H9 (cell line): ENCODE measurements around the gene PPP2R3C. TPM values are rescaled to one million over a fixed set of nuclear protein-coding genes. Genes with fewer than 3 reads are reported as not detected.

Experiments
- DNase-seq: peaks from one replicate; pipeline ENCODE4 v3.0.0-alpha.2; 2017
- H2AFZ ChIP-seq: one replicate; pipeline ENCODE4 v1.6.1; 2013; ENCODE audit warnings: mild to moderate bottlenecking, low read length, control low read depth, moderate library complexity
- H2AK5ac ChIP-seq: 2 replicates; pipeline ENCODE4 v1.6.1; 2013; ENCODE audit warnings: low read length, control low read depth, mixed read lengths; ENCODE audit not compliant: insufficient read length
- H2BK120ac ChIP-seq: one replicate; pipeline ENCODE4 v1.6.1; 2013; ENCODE audit warnings: low read depth, mild to moderate bottlenecking, low read length, control low read depth, inconsistent platforms; ENCODE audit not compliant: poor library complexity, severe bottlenecking
- H2BK12ac ChIP-seq: 2 replicates; pipeline ENCODE4 v1.6.1; 2013; ENCODE audit warnings: low read length, control low read depth, mixed read lengths, low read depth; ENCODE audit not compliant: insufficient read length
- H2BK15ac ChIP-seq: 2 replicates; pipeline ENCODE4 v1.6.1; 2013; ENCODE audit warnings: low read depth, low read length, control low read depth
- H2BK20ac ChIP-seq: one replicate; pipeline ENCODE4 v1.6.1; 2013; ENCODE audit warnings: low read depth, mild to moderate bottlenecking, low read length, control low read depth, inconsistent platforms; ENCODE audit not compliant: poor library complexity, severe bottlenecking
- H2BK5ac ChIP-seq: 2 replicates; pipeline ENCODE4 v1.6.1; 2013; ENCODE audit warnings: low read length, control low read depth, mixed read lengths; ENCODE audit not compliant: insufficient read length
- H3K14ac ChIP-seq: 2 replicates; pipeline ENCODE4 v1.6.1; 2013; ENCODE audit warnings: low read length, control low read depth; ENCODE audit not compliant: insufficient read depth
- H3K18ac ChIP-seq: 2 replicates; pipeline ENCODE4 v1.6.1; 2013; ENCODE audit warnings: low read depth, mild to moderate bottlenecking, mixed read lengths, low read length, control low read depth; ENCODE audit not compliant: insufficient read length
- H3K23ac ChIP-seq: 2 replicates; pipeline ENCODE4 v1.6.1; 2013; ENCODE audit warnings: low read length, control low read depth, mixed read lengths, low read depth; ENCODE audit not compliant: insufficient read length
- H3K23me2 ChIP-seq: 2 replicates; pipeline ENCODE4 v1.6.1; 2013; ENCODE audit warnings: low read depth, mild to moderate bottlenecking, mixed read lengths, low read length, control low read depth; ENCODE audit not compliant: insufficient read length, poor library complexity, severe bottlenecking
- H3K27ac ChIP-seq: 2 replicates; pipeline ENCODE4 v1.5.1; 2013; ENCODE audit warnings: low read length, control low read depth, mixed read lengths, low read depth; ENCODE audit not compliant: insufficient read length
- H3K27me3 ChIP-seq: 2 replicates; pipeline ENCODE4 v1.6.1; 2013; ENCODE audit warnings: low read length, control low read depth, inconsistent platforms; ENCODE audit not compliant: insufficient read depth
- H3K4ac ChIP-seq: 2 replicates; pipeline ENCODE4 v1.6.1; 2013; ENCODE audit warnings: low read depth, mild to moderate bottlenecking, control low read depth, inconsistent platforms, low read length, moderate library complexity
- H3K4me1 ChIP-seq: 2 replicates; pipeline ENCODE4 v1.6.1; 2013; ENCODE audit warnings: low read length, control low read depth, inconsistent platforms; ENCODE audit not compliant: insufficient read depth
- H3K4me2 ChIP-seq: 2 replicates; pipeline ENCODE4 v1.6.1; 2013; ENCODE audit warnings: low read length, control low read depth, mixed read lengths; ENCODE audit not compliant: insufficient read length, insufficient read depth
- H3K56ac ChIP-seq: 2 replicates; pipeline ENCODE4 v1.6.1; 2013; ENCODE audit warnings: low read depth, mild to moderate bottlenecking, mixed read lengths, low read length, control low read depth; ENCODE audit not compliant: insufficient read length
- H3K79me1 ChIP-seq: 2 replicates; pipeline ENCODE4 v1.6.1; 2013; ENCODE audit warnings: low read depth, mild to moderate bottlenecking, moderate library complexity, low read length, control low read depth, inconsistent platforms; ENCODE audit not compliant: insufficient read depth, poor library complexity, severe bottlenecking
- H3K79me2 ChIP-seq: 2 replicates; pipeline ENCODE4 v1.6.1; 2013; ENCODE audit warnings: low read length, control low read depth, inconsistent platforms; ENCODE audit not compliant: insufficient read depth
- H3K9ac ChIP-seq: 2 replicates; pipeline ENCODE4 v1.6.1; 2013; ENCODE audit warnings: low read length, control low read depth, mixed read lengths; ENCODE audit not compliant: insufficient read length; ENCODE audit errors: extremely low read depth
- H3K9me3 ChIP-seq: one replicate; pipeline ENCODE4 v1.6.1; 2013; ENCODE audit warnings: low read depth, low read length, inconsistent platforms; ENCODE audit not compliant: control insufficient read depth
- H3T11ph ChIP-seq: one replicate; pipeline ENCODE4 v1.6.1; 2013; ENCODE audit warnings: mild to moderate bottlenecking, low read length, control low read depth, inconsistent platforms
- H4K20me1 ChIP-seq: one replicate; pipeline ENCODE4 v1.6.1; 2013; ENCODE audit not compliant: control insufficient read depth, insufficient read length, insufficient read depth
- H4K5ac ChIP-seq: 2 replicates; pipeline ENCODE4 v1.6.1; 2013; ENCODE audit warnings: low read depth, mild to moderate bottlenecking, mixed read lengths, low read length, control low read depth; ENCODE audit not compliant: insufficient read length
- H4K8ac ChIP-seq: replicated peaks from 2 replicates; pipeline ENCODE4 v1.6.1; 2013; ENCODE audit warnings: low read length, control low read depth, mixed read lengths, low read depth; ENCODE audit not compliant: insufficient read length
- H4K91ac ChIP-seq: 2 replicates; pipeline ENCODE4 v1.6.1; 2013; ENCODE audit warnings: low read depth, mild to moderate bottlenecking, moderate library complexity, mixed read lengths, low read length, control low read depth; ENCODE audit not compliant: insufficient read length
- H3K27ac Mint-ChIP-seq, 3 experiments: 2 replicates in 2 of 3; 3 replicates in 1 of 3; pipeline ENCODE4 v1.8.0; 2020 to 2021; ENCODE audit warnings: mixed read lengths in 3 of 3, mild to moderate bottlenecking in 1 of 3, moderate library complexity in 1 of 3
- H3K27me3 Mint-ChIP-seq: 2 replicates; pipeline ENCODE4 v1.8.0; 2021; ENCODE audit warnings: low read depth, mild to moderate bottlenecking, moderate library complexity, mixed read lengths
- H3K36me3 Mint-ChIP-seq, 3 experiments: 2 replicates in 2 of 3; 3 replicates in 1 of 3; pipeline ENCODE4 v1.8.0; 2020 to 2021; ENCODE audit warnings: low read depth in 3 of 3, mixed read lengths in 3 of 3; ENCODE audit not compliant: insufficient read depth in 1 of 3
- H3K4me1 Mint-ChIP-seq, 2 experiments: 2 replicates each; pipeline ENCODE4 v1.8.0; 2020; ENCODE audit warnings: mixed read lengths in 2 of 2
- H3K4me3 Mint-ChIP-seq, 2 experiments: 2 replicates in 1 of 2; 3 replicates in 1 of 2; pipeline ENCODE4 v1.8.0; 2020 to 2021; ENCODE audit warnings: mild to moderate bottlenecking in 2 of 2, mixed read lengths in 2 of 2, moderate library complexity in 1 of 2
- H3K9me3 Mint-ChIP-seq, 2 experiments: 2 replicates in 1 of 2; 3 replicates in 1 of 2; pipeline ENCODE4 v1.8.0; 2020; ENCODE audit warnings: mild to moderate bottlenecking in 2 of 2, mixed read lengths in 2 of 2, moderate library complexity in 1 of 2
- WGBS: extraction: QIAGEN DNeasy Blood & Tissue Kit; methylation state at CpG from one replicate; pipeline ENCODE4 v1.1.7; 2013; ENCODE audit warnings: missing lambda C conversion rate, low lambda C conversion rate, mixed read lengths; ENCODE audit not compliant: insufficient read length; ENCODE audit errors: extremely low coverage; 5-methylcytosine and 5-hydroxymethylcytosine counted together
- total RNA-seq: library from RNA; stranded (reverse); gene quantifications from 2 replicates; pipeline ENCODE4 v1.2.1, GENCODE V29; 2021
- TF ChIP-seq, protein P1 (sequence below): fragments of 200-600 bp; sonication (generic); conservative IDR thresholded peaks from 3 replicates; pipeline ENCODE4 v1.8.0; 2021; ENCODE audit warnings: antibody characterized with exemption, mild to moderate bottlenecking

PPP2R3C gene
- total RNA-seq, 1 experiment from 2014 or later, result 51.1 TPM

DNA sequence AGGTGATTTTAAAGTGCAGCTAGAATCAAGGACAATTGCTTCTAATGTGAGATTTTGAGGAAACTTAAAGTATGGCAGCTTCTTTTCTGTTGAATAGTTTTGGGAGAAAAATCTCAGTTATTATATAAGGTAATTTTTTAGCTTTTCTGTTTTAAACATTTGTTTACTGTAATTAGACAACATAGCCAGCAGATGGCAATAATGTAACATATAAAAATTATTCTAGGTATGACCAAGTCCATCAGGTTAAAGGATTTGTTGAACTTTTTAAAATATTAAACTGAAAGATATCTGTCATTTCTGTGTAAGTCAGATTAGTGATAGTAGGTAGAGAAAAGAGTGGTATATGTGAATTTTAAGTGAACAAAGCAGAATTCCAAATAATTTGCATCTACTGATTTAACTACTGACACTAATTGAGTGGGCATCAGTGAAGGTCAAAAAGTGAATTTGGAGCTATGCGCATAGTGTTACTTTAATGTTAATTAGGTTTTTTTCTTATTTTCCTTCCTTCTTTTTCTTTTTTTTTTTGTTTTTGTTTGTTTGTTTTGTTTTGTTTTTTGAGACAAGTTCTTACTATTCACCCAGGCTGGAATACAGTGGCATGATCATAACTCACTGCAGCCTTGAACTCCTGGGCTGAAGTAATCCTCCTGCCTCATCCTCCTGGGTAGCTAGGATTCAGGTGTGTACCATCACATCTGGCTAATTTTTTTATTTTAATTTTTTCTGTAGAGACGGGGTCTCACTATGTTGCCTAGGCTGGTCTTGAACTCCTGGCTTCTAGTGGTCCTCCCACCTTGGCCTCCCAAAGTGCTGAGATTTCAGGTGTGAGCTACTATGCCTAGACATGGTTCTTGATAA is 19.2 kb upstream of the PPP2R3C start:
- TF ChIP-seq, protein P1, sequence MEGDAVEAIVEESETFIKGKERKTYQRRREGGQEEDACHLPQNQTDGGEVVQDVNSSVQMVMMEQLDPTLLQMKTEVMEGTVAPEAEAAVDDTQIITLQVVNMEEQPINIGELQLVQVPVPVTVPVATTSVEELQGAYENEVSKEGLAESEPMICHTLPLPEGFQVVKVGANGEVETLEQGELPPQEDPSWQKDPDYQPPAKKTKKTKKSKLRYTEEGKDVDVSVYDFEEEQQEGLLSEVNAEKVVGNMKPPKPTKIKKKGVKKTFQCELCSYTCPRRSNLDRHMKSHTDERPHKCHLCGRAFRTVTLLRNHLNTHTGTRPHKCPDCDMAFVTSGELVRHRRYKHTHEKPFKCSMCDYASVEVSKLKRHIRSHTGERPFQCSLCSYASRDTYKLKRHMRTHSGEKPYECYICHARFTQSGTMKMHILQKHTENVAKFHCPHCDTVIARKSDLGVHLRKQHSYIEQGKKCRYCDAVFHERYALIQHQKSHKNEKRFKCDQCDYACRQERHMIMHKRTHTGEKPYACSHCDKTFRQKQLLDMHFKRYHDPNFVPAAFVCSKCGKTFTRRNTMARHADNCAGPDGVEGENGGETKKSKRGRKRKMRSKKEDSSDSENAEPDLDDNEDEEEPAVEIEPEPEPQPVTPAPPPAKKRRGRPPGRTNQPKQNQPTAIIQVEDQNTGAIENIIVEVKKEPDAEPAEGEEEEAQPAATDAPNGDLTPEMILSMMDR, result no peak
- Mint-ChIP-seq H3K27ac (no peak overlapping the region), H3K4me3 (no peak overlapping the region), H3K9me3 (no peaks in the 10 kb centered on the region), H3K36me3 (peaks cover 1 to 2% (median 2%) of the 10 kb centered on the region in 3 experiments; a peak in 5 of 7 replicates), H3K4me1 (no peaks in the 10 kb centered on the region), H3K27me3 (no peaks in the 10 kb centered on the region)
- no peak overlapping the region for H2BK120ac ChIP-seq
- H3K4me2 ChIP-seq, result no peak overlapping the region
- no peak overlapping the region for H4K8ac ChIP-seq
- no peaks in the 10 kb centered on the region for H3K79me1 ChIP-seq
- no peaks in the 10 kb centered on the region for H3K23me2 ChIP-seq
- H2BK15ac ChIP-seq, result no peak overlapping the region
- H3K9me3 ChIP-seq, result no peaks in the 10 kb centered on the region
- H3K14ac ChIP-seq, result no peak overlapping the region
- H3K27ac ChIP-seq, result no peak overlapping the region
- H2BK12ac ChIP-seq, result no peak overlapping the region
- no peak overlapping the region for H3T11ph ChIP-seq
- no peak overlapping the region for H2BK20ac ChIP-seq
- H4K91ac ChIP-seq, result no peak overlapping the region
- no peak overlapping the region for H2AFZ ChIP-seq
- H3K27me3 ChIP-seq, result no peaks in the 10 kb centered on the region
- H3K23ac ChIP-seq, result no peak overlapping the region
- H3K9ac ChIP-seq, result no peak overlapping the region
- no peak overlapping the region for H2AK5ac ChIP-seq
- no peak overlapping the region for H2BK5ac ChIP-seq
- H3K4me1 ChIP-seq, result no peaks in the 10 kb centered on the region
- H3K79me2 ChIP-seq, result no peaks in the 10 kb centered on the region
- no peak overlapping the region for H3K4ac ChIP-seq
- H4K5ac ChIP-seq, result no peak overlapping the region
- WGBS, result no CpG with 5 or more reads among the region's 2 CpGs
- DNase-seq, result no peak
- no peaks in the 10 kb centered on the region for H4K20me1 ChIP-seq
- no peak overlapping the region for H3K56ac ChIP-seq
- H3K18ac ChIP-seq, result no peak overlapping the region
